Spleen (tissue), 11 donors: ENCODE data around the gene TTC38. TPM values are rescaled to one million over a fixed set of nuclear protein-coding genes. Genes with fewer than 3 reads are reported as not detected.

Experiments used
- DNase-seq: peaks from one replicate; pipeline ENCODE4 v3.0.0-alpha.2; 2020
- H3K27ac ChIP-seq, 8 donors: fragments of 200-600 bp; sonication (generic) in 7 of 8; 1 replicate in 4 of 8; 2 replicates in 4 of 8; pipeline versions ENCODE4 v1.5.0 to v1.8.0; 2016 to 2021; ENCODE audit warnings: inconsistent platforms in 4 of 8, mild to moderate bottlenecking in 4 of 8, moderate library complexity in 1 of 8
- H3K27me3 ChIP-seq, 7 donors: fragments of 200-600 bp; sonication (generic) in 6 of 7; replicated peaks in 1 of 7; 1 replicate in 4 of 7; 2 replicates in 3 of 7; pipeline versions ENCODE4 v1.5.0 to v1.8.0; 2016 to 2021; ENCODE audit warnings: inconsistent platforms in 3 of 7, mild to moderate bottlenecking in 1 of 7
- H3K36me3 ChIP-seq, 6 donors: fragments of 200-600 bp; sonication (generic) in 5 of 6; 1 replicate in 4 of 6; 2 replicates in 2 of 6; pipeline versions ENCODE4 v1.5.0 to v1.8.0; 2016 to 2021; ENCODE audit warnings: inconsistent platforms in 2 of 6
- H3K4me1 ChIP-seq, 6 donors: fragments of 200-600 bp; sonication (generic) in 5 of 6; 1 replicate in 3 of 6; 2 replicates in 3 of 6; pipeline versions ENCODE4 v1.5.0 to v1.8.0; 2016 to 2021; ENCODE audit warnings: inconsistent platforms in 3 of 6
- H3K4me3 ChIP-seq, 8 donors: fragments of 200-600 bp; sonication (generic) in 7 of 8; 1 replicate in 4 of 8; 2 replicates in 4 of 8; pipeline versions ENCODE4 v1.5.0 to v1.8.0; 2016 to 2021; ENCODE audit warnings: inconsistent platforms in 4 of 8, mild to moderate bottlenecking in 4 of 8, moderate library complexity in 2 of 8
- H3K9me3 ChIP-seq, 8 donors: fragments of 200-600 bp; sonication (generic) in 7 of 8; 1 replicate in 4 of 8; 2 replicates in 4 of 8; pipeline versions ENCODE4 v1.5.0 to v1.8.0; 2016 to 2021; ENCODE audit warnings: inconsistent platforms in 4 of 8
- POLR2A ChIP-seq, 3 donors: fragments of 450-650 bp; IDR thresholded peaks; one replicate each; pipeline ENCODE4 v1.5.1; 2017; ENCODE audit warnings: antibody characterized with exemption in 3 of 3, mild to moderate bottlenecking in 1 of 3
- POLR2AphosphoS5 ChIP-seq, 3 donors: sonication (generic); formaldehyde crosslinking; IDR thresholded peaks; one replicate each; pipeline ENCODE4 v1.5.1; 2017; ENCODE audit warnings: antibody characterized with exemption in 3 of 3
- WGBS, 5 donors: extraction: QIAGEN DNeasy Blood & Tissue Kit in 3 of 5; methylation state at CpG; one replicate each; pipeline versions ENCODE4 v1.1.5 to v1.1.7; 2013 to 2018; 5-methylcytosine and 5-hydroxymethylcytosine counted together
- intact Hi-C: fragments of 100-400 bp; cut with DNase I; formaldehyde crosslinking; loops from one replicate; pipeline ENCODE4 v1.15.0; 2023; ENCODE audit warnings: low total_unique reads
- polyA plus RNA-seq, 3 donors: library from polyadenylated mRNA; stranded (reverse); fragments of 200-250 nt; gene quantifications; one replicate each; pipeline ENCODE4 v1.2.1, GENCODE V29; 2013
- total RNA-seq, 7 donors: library from RNA; depleted of rRNA in 3 of 7; stranded (reverse); fragments of >200 nt in 3 of 7; fragmentation: NEBNext Ultra II Directional in 4 of 7; extraction: Animal tissue kit (Norgen Biotek cat#: 25700) in 4 of 7; gene quantifications; one replicate each; pipeline versions ENCODE4 v1.1.0 to v1.2.1, GENCODE V29; 2016 to 2021
- TF ChIP-seq, protein P1 (sequence below), 11 experiments: fragments of 200-600 bp in 7 of 11; fragments of 450-650 bp in 4 of 11; sonication (generic) in 4 of 11; IDR thresholded peaks in 8 of 11; conservative IDR thresholded peaks in 3 of 11; 1 replicate in 7 of 11; 2 replicates in 4 of 11; pipeline versions ENCODE4 v1.4.0 to v1.8.0; 2016 to 2021; ENCODE audit warnings: antibody characterized with exemption in 11 of 11, inconsistent platforms in 4 of 11, mild to moderate bottlenecking in 1 of 11
- donor health status: healthy with polysubstance abuse.
- donor health status: DM: no; HTN: no; CAD: no; lungs with moderate emphysema.
- donor health status: DM: no; HTN: no; CAD: no.
- donor health status: Bipolar disorder and iron deficiency.
- donor health status: healthy.
- donor health status: DM: no; HTN: no; CAD: no.
- donor health status: DM: yes; HTN: yes; CAD: no.

TTC38 gene
- total and polyA plus RNA-seq, 10 donors, result 13.8 to 51.9 (median 33.1) TPM

DNA sequence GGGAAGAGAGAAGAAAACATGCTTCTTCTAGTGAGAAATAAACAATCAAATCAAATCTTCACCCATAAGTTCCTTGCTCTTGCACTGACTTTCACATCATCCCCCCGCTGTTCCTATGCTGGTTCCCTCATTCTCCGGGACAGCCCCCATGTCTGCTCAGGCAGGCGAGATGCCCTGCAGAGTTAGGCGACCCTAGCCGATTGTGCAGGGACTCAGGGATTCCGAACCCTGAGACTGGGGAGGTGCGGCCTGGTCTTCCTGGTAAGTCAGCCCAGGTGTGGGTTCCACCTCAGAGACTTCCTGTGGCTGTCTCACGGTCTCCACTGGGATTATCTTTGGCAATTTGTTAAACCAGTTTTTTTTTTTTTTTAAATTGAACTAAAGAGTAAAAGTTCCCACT is 6.6 kb downstream of the TTC38 start:
- 95 to 96% (median 95%) methylated on average over 7 to 8 of the region's 8 CpGs for WGBS, 5 donors
- intact Hi-C loops, result no loop called here
- Histone ChIP-seq H3K36me3 (peaks cover 6 to 94% (median 59%) of the 10 kb centered on the region in 6 donors), H3K27me3 (no peaks in the 10 kb centered on the region), H3K4me3 (no peak overlapping the region), H3K27ac (no peak overlapping the region), H3K4me1 (peaks cover 0 to 37% (median 11%) of the 10 kb centered on the region in 6 donors), H3K9me3 (no peaks in the 10 kb centered on the region)
- TF ChIP-seq POLR2AphosphoS5 (IDR thresholded peaks at IDR 0.05) (no peak), POLR2A (IDR thresholded peaks at IDR 0.05) (no peak)
- TF ChIP-seq, protein P1, sequence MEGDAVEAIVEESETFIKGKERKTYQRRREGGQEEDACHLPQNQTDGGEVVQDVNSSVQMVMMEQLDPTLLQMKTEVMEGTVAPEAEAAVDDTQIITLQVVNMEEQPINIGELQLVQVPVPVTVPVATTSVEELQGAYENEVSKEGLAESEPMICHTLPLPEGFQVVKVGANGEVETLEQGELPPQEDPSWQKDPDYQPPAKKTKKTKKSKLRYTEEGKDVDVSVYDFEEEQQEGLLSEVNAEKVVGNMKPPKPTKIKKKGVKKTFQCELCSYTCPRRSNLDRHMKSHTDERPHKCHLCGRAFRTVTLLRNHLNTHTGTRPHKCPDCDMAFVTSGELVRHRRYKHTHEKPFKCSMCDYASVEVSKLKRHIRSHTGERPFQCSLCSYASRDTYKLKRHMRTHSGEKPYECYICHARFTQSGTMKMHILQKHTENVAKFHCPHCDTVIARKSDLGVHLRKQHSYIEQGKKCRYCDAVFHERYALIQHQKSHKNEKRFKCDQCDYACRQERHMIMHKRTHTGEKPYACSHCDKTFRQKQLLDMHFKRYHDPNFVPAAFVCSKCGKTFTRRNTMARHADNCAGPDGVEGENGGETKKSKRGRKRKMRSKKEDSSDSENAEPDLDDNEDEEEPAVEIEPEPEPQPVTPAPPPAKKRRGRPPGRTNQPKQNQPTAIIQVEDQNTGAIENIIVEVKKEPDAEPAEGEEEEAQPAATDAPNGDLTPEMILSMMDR (IDR thresholded peaks at IDR 0.05 in 8 of 11, conservative IDR thresholded peaks at IDR 0.05 in 3 of 11), result no peak
- DNase-seq, result peak; percentile 39

DNA sequence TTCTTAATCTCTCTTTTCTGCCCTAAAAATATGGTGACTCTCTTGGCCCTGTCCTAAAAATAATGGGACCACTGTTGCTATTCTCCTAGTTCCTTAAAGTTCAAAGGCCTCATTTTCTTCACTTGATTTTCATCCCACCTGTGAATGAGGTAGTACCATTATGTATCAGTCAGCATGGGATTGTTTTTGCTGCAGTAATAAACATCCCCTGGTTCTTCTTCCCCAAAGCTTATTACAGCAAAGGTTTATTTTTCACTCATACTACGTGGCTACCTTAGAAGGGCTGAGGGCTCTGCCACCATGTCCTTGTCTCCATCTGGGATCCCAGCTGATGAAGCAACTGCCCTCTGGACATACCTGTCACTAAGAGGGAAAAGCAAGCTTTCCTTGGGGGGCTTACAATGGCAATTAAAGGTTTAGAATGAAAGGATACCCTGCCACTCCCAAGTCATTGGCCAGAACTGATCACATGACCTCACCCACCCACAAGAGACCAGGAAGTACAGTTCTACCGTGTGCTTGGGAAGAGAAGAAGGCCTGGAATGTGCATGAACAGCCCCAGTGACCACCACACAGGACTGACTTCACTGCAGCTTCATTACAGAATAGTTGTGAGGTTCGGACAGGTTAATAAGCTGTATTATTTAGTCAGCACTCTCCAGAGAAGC is 7.8 kb downstream of the TTC38 start:
- intact Hi-C loops, result no loop called here
- Histone ChIP-seq H3K27me3 (no peaks in the 10 kb centered on the region), H3K36me3 (peaks cover 6 to 96% (median 70%) of the 10 kb centered on the region in 6 donors), H3K4me3 (no peak overlapping the region), H3K4me1 (peaks cover 0 to 38% (median 15%) of the 10 kb centered on the region in 6 donors), H3K9me3 (no peaks in the 10 kb centered on the region), H3K27ac (no peak overlapping the region)
- 72 to 92% (median 78%) methylated on average over 3 of the region's 3 CpGs for WGBS, 5 donors
- TF ChIP-seq POLR2AphosphoS5 (IDR thresholded peaks at IDR 0.05) (no peak), POLR2A (IDR thresholded peaks at IDR 0.05) (no peak)
- TF ChIP-seq, protein P1 (IDR thresholded peaks at IDR 0.05 in 8 of 11, conservative IDR thresholded peaks at IDR 0.05 in 3 of 11), result no peak
- DNase-seq, result no peak

- H3K27ac ChIP-seq, result no peak overlapping the region
- no peak overlapping the region for H3K4me3 ChIP-seq
- intact Hi-C loops, result no loop called here
- TF ChIP-seq, protein P1 (IDR thresholded peaks at IDR 0.05 in 8 of 11, conservative IDR thresholded peaks at IDR 0.05 in 3 of 11), result no peak
- TF ChIP-seq POLR2A (IDR thresholded peaks at IDR 0.05) (no peak), POLR2AphosphoS5 (IDR thresholded peaks at IDR 0.05) (no peak)
- peaks cover 6 to 98% (median 74%) of the 10 kb centered on the region in 6 donors for H3K36me3 ChIP-seq
- peaks cover 0 to 48% (median 20%) of the 10 kb centered on the region in 6 donors for H3K4me1 ChIP-seq
- no peaks in the 10 kb centered on the region for H3K27me3 ChIP-seq
- no peak for DNase-seq
- WGBS, 5 donors, result 94 to 97% (median 96%) methylated on average over 7 of the region's 7 CpGs
- no peaks in the 10 kb centered on the region for H3K9me3 ChIP-seq
Measured at GRCh38 chr22:46276563-46276962, 8.8 kb downstream of the TTC38 start.
